GM20000 (cell line): ENCODE data around the gene GNB5.

ENCODE experiments used
- DNase-seq: peaks from one replicate; pipeline ENCODE4 v3.0.0; 2012; ENCODE audit warnings: low spot score
- TF ChIP-seq, protein P1 (sequence below): IDR thresholded peaks from 2 replicates; pipeline ENCODE4 v1.5.1; 2012; ENCODE audit warnings: mild to moderate bottlenecking, control low read depth; ENCODE audit errors: extremely low read depth, missing control alignments

GNB5 gene

GRCh38 chr15:52128568-52128967, 62.6 kb downstream of the GNB5 start:
- no peak for DNase-seq

GRCh38 chr15:52124270-52124880, 66.8 kb downstream of the GNB5 start:
- TF ChIP-seq, protein P1, sequence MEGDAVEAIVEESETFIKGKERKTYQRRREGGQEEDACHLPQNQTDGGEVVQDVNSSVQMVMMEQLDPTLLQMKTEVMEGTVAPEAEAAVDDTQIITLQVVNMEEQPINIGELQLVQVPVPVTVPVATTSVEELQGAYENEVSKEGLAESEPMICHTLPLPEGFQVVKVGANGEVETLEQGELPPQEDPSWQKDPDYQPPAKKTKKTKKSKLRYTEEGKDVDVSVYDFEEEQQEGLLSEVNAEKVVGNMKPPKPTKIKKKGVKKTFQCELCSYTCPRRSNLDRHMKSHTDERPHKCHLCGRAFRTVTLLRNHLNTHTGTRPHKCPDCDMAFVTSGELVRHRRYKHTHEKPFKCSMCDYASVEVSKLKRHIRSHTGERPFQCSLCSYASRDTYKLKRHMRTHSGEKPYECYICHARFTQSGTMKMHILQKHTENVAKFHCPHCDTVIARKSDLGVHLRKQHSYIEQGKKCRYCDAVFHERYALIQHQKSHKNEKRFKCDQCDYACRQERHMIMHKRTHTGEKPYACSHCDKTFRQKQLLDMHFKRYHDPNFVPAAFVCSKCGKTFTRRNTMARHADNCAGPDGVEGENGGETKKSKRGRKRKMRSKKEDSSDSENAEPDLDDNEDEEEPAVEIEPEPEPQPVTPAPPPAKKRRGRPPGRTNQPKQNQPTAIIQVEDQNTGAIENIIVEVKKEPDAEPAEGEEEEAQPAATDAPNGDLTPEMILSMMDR, result no peak
- no peak for DNase-seq

More at GRCh38 chr15:52128568-52128967, 62.6 kb downstream of the GNB5 start:
- TF ChIP-seq, protein P1, result no peak

- TF ChIP-seq, protein P1, result no peak
- no peak for DNase-seq
Observed at GRCh38 chr15:52121896-52122295, 69.3 kb downstream of the GNB5 start.

DNA sequence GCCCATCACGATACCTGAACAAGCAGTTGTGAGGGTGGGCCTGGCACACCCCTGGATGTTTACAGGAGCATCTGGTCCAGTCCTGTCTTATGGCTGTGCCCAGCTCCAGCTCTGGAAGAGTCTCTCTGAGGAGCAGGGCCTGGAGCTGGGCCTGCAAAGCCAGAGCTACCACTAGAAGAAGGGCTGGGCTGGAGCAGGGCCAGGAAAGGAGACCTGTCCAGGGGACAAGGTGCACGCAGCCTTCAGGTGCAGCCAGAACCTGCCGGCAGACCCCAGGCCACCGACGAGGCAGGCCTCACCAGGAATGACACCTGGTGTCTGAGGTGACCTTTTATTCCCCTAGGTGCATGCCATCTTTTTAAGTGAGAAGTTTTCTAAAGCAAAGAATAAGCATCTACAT, 70.2 kb downstream of the GNB5 start:
- TF ChIP-seq, protein P1, result no peak
- DNase-seq, result no peak

GRCh38 chr15:52120488-52120887, 70.7 kb downstream of the GNB5 start:
- TF ChIP-seq, protein P1, result no peak
- DNase-seq, result no peak

- TF ChIP-seq, protein P1, result no peak
- no peak for DNase-seq
Observed at GRCh38 chr15:52118969-52119749, 72.0 kb downstream of the GNB5 start.

DNA sequence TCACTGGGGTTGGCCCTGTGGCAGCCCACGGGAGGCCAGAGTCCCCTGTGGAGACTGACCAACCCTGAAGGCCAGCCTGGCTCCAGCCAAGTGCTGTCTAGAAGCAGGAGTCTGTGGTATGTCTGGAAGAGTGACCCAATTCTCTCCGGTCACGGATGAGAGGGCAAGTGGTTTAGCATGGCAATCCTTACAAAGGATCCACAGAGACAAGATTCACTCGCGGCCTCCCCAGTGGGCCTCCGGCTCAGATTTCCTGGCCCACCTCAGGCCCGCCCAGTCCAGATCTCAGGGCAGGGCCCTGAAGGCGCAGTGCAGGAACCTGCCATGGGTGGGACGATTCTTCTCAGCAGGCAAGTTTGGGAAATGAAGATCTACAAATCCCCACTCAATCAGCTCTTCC, 73.6 kb downstream of the GNB5 start:
- no peak for DNase-seq
- TF ChIP-seq, protein P1, result no peak
